ENCODE results near the gene WDR44. TPM values are rescaled to one million over a fixed set of nuclear protein-coding genes. Genes with fewer than 3 reads are reported as not detected.

WDR44 gene
- total and polyA plus RNA-seq, 2 donors (not counting 1 experiment from before 2014, with no cell fraction given) = 4.1 to 24.4 TPM

GRCh38 chrX:118459494-118459893, 113.6 kb downstream of the WDR44 start:
- no peak for TF ChIP-seq EZH2 (IDR thresholded peaks at IDR 0.05; ENCODE audit: borderline replicate concordance, insufficient read depth, low read depth, low read length, poor library complexity, severe bottlenecking)
- TF ChIP-seq, protein P1, sequence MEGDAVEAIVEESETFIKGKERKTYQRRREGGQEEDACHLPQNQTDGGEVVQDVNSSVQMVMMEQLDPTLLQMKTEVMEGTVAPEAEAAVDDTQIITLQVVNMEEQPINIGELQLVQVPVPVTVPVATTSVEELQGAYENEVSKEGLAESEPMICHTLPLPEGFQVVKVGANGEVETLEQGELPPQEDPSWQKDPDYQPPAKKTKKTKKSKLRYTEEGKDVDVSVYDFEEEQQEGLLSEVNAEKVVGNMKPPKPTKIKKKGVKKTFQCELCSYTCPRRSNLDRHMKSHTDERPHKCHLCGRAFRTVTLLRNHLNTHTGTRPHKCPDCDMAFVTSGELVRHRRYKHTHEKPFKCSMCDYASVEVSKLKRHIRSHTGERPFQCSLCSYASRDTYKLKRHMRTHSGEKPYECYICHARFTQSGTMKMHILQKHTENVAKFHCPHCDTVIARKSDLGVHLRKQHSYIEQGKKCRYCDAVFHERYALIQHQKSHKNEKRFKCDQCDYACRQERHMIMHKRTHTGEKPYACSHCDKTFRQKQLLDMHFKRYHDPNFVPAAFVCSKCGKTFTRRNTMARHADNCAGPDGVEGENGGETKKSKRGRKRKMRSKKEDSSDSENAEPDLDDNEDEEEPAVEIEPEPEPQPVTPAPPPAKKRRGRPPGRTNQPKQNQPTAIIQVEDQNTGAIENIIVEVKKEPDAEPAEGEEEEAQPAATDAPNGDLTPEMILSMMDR (IDR thresholded peaks at IDR 0.05) = peak; percentile 64
- Histone ChIP-seq H3K79me2 (ENCODE audit: control insufficient read depth, insufficient read depth, low read length) (no peaks in the 10 kb centered on the region), H3K4me3 (ENCODE audit: control extremely low read depth in 1 of 5, extremely low read depth in 1 of 5, insufficient read depth in 1 of 5, low read depth in 2 of 5, low read length in 4 of 5) (no peak overlapping the region), H2AFZ (ENCODE audit: insufficient read depth, low read depth, low read length, poor library complexity, severe bottlenecking) (no peak overlapping the region), H3K27ac (ENCODE audit: low read length in 2 of 2) (no peak overlapping the region), H3K4me1 (ENCODE audit: control insufficient read depth in 2 of 2, insufficient read depth in 2 of 2, low read length in 2 of 2) (no peaks in the 10 kb centered on the region), H3K9me3 (ENCODE audit: control extremely low read depth in 1 of 3, control insufficient read depth in 2 of 3, insufficient read depth in 1 of 3, low read length in 2 of 3) (no peaks in the 10 kb centered on the region), H3K9ac (ENCODE audit: low read length) (no peak overlapping the region), H4K20me1 (ENCODE audit: control insufficient read depth, insufficient read depth, low read length, poor library complexity, severe bottlenecking) (no peaks in the 10 kb centered on the region), H3K27me3 (replicated peaks in 1 of 4; ENCODE audit: control extremely low read depth in 1 of 4, control insufficient read depth in 3 of 4, insufficient read depth in 4 of 4, low read length in 3 of 4) (no peaks in the 10 kb centered on the region), H3K36me3 (replicated peaks in 1 of 2; ENCODE audit: control extremely low read depth in 1 of 2, control insufficient read depth in 1 of 2, extremely low read depth in 1 of 2, insufficient read depth in 2 of 2, low read length in 1 of 2) (no peaks in the 10 kb centered on the region), H3K4me2 (replicated peaks; ENCODE audit: low read depth, low read length, poor library complexity, severe bottlenecking) (no peak overlapping the region)
- H3K27me3 Mint-ChIP-seq = peaks cover 3% of the 10 kb centered on the region
- no peak overlapping the region for H3K27ac Mint-ChIP-seq
- DNase-seq = peak; percentile 50
- no CpG with 5 or more reads among the region's 4 CpGs for WGBS (ENCODE audit: insufficient coverage)
- POLR2A ChIA-PET = interaction anchor here (0.5 to 1.5 kb wide), 2 partner anchors 142 to 143 kb away, joined by 3 read pairs; no protein-coding TSS in a partner anchor
- intact Hi-C loops (cut with micrococcal nuclease) = loop anchor here (1.0 to 5.0 kb wide), 2 partner anchors 142 to 348 kb away; no protein-coding TSS in a partner anchor
- H3K9me3 Mint-ChIP-seq (ENCODE audit: insufficient read depth) = no peaks in the 10 kb centered on the region
- no peak overlapping the region for H3K4me3 Mint-ChIP-seq
- CTCF ChIA-PET = interaction anchor here (0.6 to 4.8 kb wide), 10 partner anchors 15 to 351 kb away, joined by 3 to 70 read pairs (median 4); no protein-coding TSS in a partner anchor
- H3K4me1 Mint-ChIP-seq = no peaks in the 10 kb centered on the region
- ATAC-seq (ENCODE audit: low read depth) = no peak

GRCh38 chrX:118464501-118464900, 118.6 kb downstream of the WDR44 start:
- POLR2A ChIA-PET = no interaction called here
- H3K9me3 Mint-ChIP-seq (ENCODE audit: insufficient read depth) = no peaks in the 10 kb centered on the region
- peaks cover 6% of the 10 kb centered on the region for H3K27me3 Mint-ChIP-seq
- no peaks in the 10 kb centered on the region for H3K36me3 ChIP-seq (replicated peaks in 1 of 2; ENCODE audit: control extremely low read depth in 1 of 2, control insufficient read depth in 1 of 2, extremely low read depth in 1 of 2, insufficient read depth in 2 of 2, low read length in 1 of 2)
- no peak overlapping the region for H2AFZ ChIP-seq (ENCODE audit: insufficient read depth, low read depth, low read length, poor library complexity, severe bottlenecking)
- no peaks in the 10 kb centered on the region for H4K20me1 ChIP-seq (ENCODE audit: control insufficient read depth, insufficient read depth, low read length, poor library complexity, severe bottlenecking)
- no peak overlapping the region for H3K9ac ChIP-seq (ENCODE audit: low read length)
- no peak overlapping the region for H3K4me3 Mint-ChIP-seq
- no peaks in the 10 kb centered on the region for H3K79me2 ChIP-seq (ENCODE audit: control insufficient read depth, insufficient read depth, low read length)
- H3K4me1 ChIP-seq (ENCODE audit: control insufficient read depth in 2 of 2, insufficient read depth in 2 of 2, low read length in 2 of 2) = no peaks in the 10 kb centered on the region
- no peaks in the 10 kb centered on the region for H3K4me1 Mint-ChIP-seq
- no peak for ATAC-seq (ENCODE audit: low read depth)
- H3K4me2 ChIP-seq (replicated peaks; ENCODE audit: low read depth, low read length, poor library complexity, severe bottlenecking) = no peak overlapping the region
- DNase-seq = no peak
- H3K27ac Mint-ChIP-seq = no peak overlapping the region
- intact Hi-C loops (cut with micrococcal nuclease) = no loop called here
- no CpG with 5 or more reads among the region's 6 CpGs for WGBS (ENCODE audit: insufficient coverage)
- CTCF ChIA-PET = interaction anchor here (1.0 kb wide), 1 partner anchor 136 kb away, joined by 3 read pairs; no protein-coding TSS in a partner anchor
- no peaks in the 10 kb centered on the region for H3K27me3 ChIP-seq (replicated peaks in 1 of 4; ENCODE audit: control extremely low read depth in 1 of 4, control insufficient read depth in 3 of 4, insufficient read depth in 4 of 4, low read length in 3 of 4)
- H3K27ac ChIP-seq (ENCODE audit: low read length in 2 of 2) = no peak overlapping the region
- no peak for TF ChIP-seq EZH2 (IDR thresholded peaks at IDR 0.05; ENCODE audit: borderline replicate concordance, insufficient read depth, low read depth, low read length, poor library complexity, severe bottlenecking)
- TF ChIP-seq, protein P1 (IDR thresholded peaks at IDR 0.05) = no peak
- no peaks in the 10 kb centered on the region for H3K9me3 ChIP-seq (ENCODE audit: control extremely low read depth in 1 of 3, control insufficient read depth in 2 of 3, insufficient read depth in 1 of 3, low read length in 2 of 3)
- no peak overlapping the region for H3K4me3 ChIP-seq (ENCODE audit: control extremely low read depth in 1 of 5, extremely low read depth in 1 of 5, insufficient read depth in 1 of 5, low read depth in 2 of 5, low read length in 4 of 5)
